Raji (cell line): Measurements from ENCODE around the gene PVRIG.

Experiments
- POLR2A ChIP-seq: IDR thresholded peaks from 2 replicates; pipeline ENCODE4 v1.6.1; 2011; ENCODE audit warnings: low read depth, low read length, control low read depth; ENCODE audit not compliant: insufficient read depth

PVRIG gene

GRCh38 chr7:100192969-100193368 is 26.8 kb upstream of the PVRIG start:
- TF ChIP-seq POLR2A = no peak

GRCh38 chr7:100195222-100195621 is 24.5 kb upstream of the PVRIG start:
- no peak for TF ChIP-seq POLR2A

- TF ChIP-seq POLR2A = no peak
Measured at GRCh38 chr7:100198266-100198665, 21.5 kb upstream of the PVRIG start.

- TF ChIP-seq POLR2A = no peak
Measured at GRCh38 chr7:100200693-100201092, 19.1 kb upstream of the PVRIG start.

GRCh38 chr7:100204454-100204853 is 15.3 kb upstream of the PVRIG start:
- no peak for TF ChIP-seq POLR2A

- no peak for TF ChIP-seq POLR2A
Measured at GRCh38 chr7:100208911-100209408, 10.8 kb upstream of the PVRIG start.

GRCh38 chr7:100209493-100209892 is 10.3 kb upstream of the PVRIG start:
- no peak for TF ChIP-seq POLR2A

- no peak for TF ChIP-seq POLR2A
Measured at GRCh38 chr7:100210805-100211204, 8.9 kb upstream of the PVRIG start.

GRCh38 chr7:100211342-100211780 is 8.4 kb upstream of the PVRIG start:
- no peak for TF ChIP-seq POLR2A

- no peak for TF ChIP-seq POLR2A
Measured at GRCh38 chr7:100212631-100213286, 7.0 kb upstream of the PVRIG start.

GRCh38 chr7:100213672-100214071 is 6.1 kb upstream of the PVRIG start:
- no peak for TF ChIP-seq POLR2A

- no peak for TF ChIP-seq POLR2A
Measured at GRCh38 chr7:100215895-100216294, 3.9 kb upstream of the PVRIG start.

- peak; percentile 9; the same call in 1 of the 2 replicates for TF ChIP-seq POLR2A
Measured at GRCh38 chr7:100217934-100218333, 1.8 kb upstream of the PVRIG start.

- TF ChIP-seq POLR2A = peak; percentile 16; the same call in 1 of the 2 replicates
Measured at GRCh38 chr7:100219271-100219737, 445 bp upstream of the PVRIG start.

GRCh38 chr7:100220586-100221230 is 959 bp downstream of the PVRIG start:
- no peak for TF ChIP-seq POLR2A

- TF ChIP-seq POLR2A = peak; percentile 68
Measured at GRCh38 chr7:100221231-100221718, 1.5 kb downstream of the PVRIG start.

GRCh38 chr7:100221767-100222444 is 2.2 kb downstream of the PVRIG start:
- TF ChIP-seq POLR2A = no peak
